ENCODE results near the gene HOXB13.

DNA sequence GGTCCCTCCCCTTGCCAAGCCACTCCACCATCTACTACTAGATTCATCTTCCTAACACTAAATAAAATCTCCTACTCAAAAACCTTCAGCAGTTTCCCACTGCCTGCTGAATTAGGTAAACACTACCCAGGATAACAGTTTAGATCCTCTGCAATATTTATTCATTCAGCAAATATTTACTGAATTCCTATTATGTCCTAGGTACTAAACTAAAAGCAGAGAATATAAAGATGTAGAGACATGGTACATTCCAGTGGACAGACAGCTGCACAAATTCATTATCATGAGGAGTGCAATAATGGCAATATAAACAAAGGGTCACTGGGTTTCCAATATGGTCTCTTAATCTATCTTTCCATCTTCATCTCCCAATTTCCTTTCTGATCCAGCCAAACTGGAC lies 30.7 kb upstream of the HOXB13 start:
- TF ChIP-seq, protein P1, sequence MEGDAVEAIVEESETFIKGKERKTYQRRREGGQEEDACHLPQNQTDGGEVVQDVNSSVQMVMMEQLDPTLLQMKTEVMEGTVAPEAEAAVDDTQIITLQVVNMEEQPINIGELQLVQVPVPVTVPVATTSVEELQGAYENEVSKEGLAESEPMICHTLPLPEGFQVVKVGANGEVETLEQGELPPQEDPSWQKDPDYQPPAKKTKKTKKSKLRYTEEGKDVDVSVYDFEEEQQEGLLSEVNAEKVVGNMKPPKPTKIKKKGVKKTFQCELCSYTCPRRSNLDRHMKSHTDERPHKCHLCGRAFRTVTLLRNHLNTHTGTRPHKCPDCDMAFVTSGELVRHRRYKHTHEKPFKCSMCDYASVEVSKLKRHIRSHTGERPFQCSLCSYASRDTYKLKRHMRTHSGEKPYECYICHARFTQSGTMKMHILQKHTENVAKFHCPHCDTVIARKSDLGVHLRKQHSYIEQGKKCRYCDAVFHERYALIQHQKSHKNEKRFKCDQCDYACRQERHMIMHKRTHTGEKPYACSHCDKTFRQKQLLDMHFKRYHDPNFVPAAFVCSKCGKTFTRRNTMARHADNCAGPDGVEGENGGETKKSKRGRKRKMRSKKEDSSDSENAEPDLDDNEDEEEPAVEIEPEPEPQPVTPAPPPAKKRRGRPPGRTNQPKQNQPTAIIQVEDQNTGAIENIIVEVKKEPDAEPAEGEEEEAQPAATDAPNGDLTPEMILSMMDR (IDR thresholded peaks at IDR 0.05) = no peak
- TF ChIP-seq POLR2AphosphoS5 (IDR thresholded peaks at IDR 0.05) = no peak
- TF ChIP-seq EP300 (IDR thresholded peaks at IDR 0.05) = no peak
- no peak for TF ChIP-seq POLR2A (IDR thresholded peaks at IDR 0.05; ENCODE audit: low read depth)

All from esophagus muscularis mucosa (tissue), 4 donors.